Skeletal muscle satellite cell (primary cell): ENCODE measurements around the gene C22orf42.
"Not testable (repeated sequence)": the region's sequence is repeated elsewhere in the genome, so short reads cannot be mapped to it uniquely, and the experiment has no call there.

ENCODE experiments used
- H3K27me3 ChIP-seq: 2 replicates; pipeline ENCODE4 v1.7.0; 2013; ENCODE audit warnings: low read length; ENCODE audit not compliant: control insufficient read depth, insufficient read depth
- H3K36me3 ChIP-seq: 2 replicates; pipeline ENCODE4 v1.7.0; 2013; ENCODE audit warnings: mild to moderate bottlenecking, control low read depth, low read length; ENCODE audit not compliant: insufficient read depth
- H3K4me1 ChIP-seq: 2 replicates; pipeline ENCODE4 v1.7.0; 2013; ENCODE audit warnings: low read length; ENCODE audit not compliant: control insufficient read depth, insufficient read depth
- H3K4me2 ChIP-seq: 2 replicates; pipeline ENCODE4 v1.7.0; 2013; ENCODE audit warnings: mild to moderate bottlenecking, low read length
- H3K4me3 ChIP-seq: 2 replicates; pipeline ENCODE4 v1.7.0; 2013; ENCODE audit warnings: low read length
- H3K9ac ChIP-seq: 2 replicates; pipeline ENCODE4 v1.7.0; 2013; ENCODE audit warnings: mild to moderate bottlenecking, low read depth, low read length, moderate library complexity
- H3K9me3 ChIP-seq: replicated peaks from 2 replicates; pipeline ENCODE4 v1.7.0; 2013; ENCODE audit warnings: mild to moderate bottlenecking, control low read depth, low read length

C22orf42 gene

GRCh38 chr22:32177221-32177765, 18.2 kb upstream of the C22orf42 start:
- no peaks in the 10 kb centered on the region for H3K4me1 ChIP-seq
- no peak overlapping the region for H3K4me2 ChIP-seq
- H3K36me3 ChIP-seq: no peaks in the 10 kb centered on the region
- no peak overlapping the region for H3K4me3 ChIP-seq
- peaks cover 20% of the 10 kb centered on the region for H3K27me3 ChIP-seq
- no peaks in the 10 kb centered on the region for H3K9me3 ChIP-seq
- no peak overlapping the region for H3K9ac ChIP-seq

- H3K4me1 ChIP-seq: no peaks in the 10 kb centered on the region
- H3K27me3 ChIP-seq: peaks cover 20% of the 10 kb centered on the region
- H3K36me3 ChIP-seq: no peaks in the 10 kb centered on the region
- no peak overlapping the region for H3K9ac ChIP-seq
- H3K9me3 ChIP-seq: no peaks in the 10 kb centered on the region
- no peak overlapping the region for H3K4me3 ChIP-seq
- H3K4me2 ChIP-seq: no peak overlapping the region
These were observed 16.9 kb upstream of the C22orf42 start for GRCh38 chr22:32175683-32176644.

GRCh38 chr22:32175115-32175514, 16.0 kb upstream of the C22orf42 start:
- no peaks in the 10 kb centered on the region for H3K36me3 ChIP-seq
- peaks cover 17% of the 10 kb centered on the region for H3K27me3 ChIP-seq
- H3K4me2 ChIP-seq: no peak overlapping the region
- no peak overlapping the region for H3K9ac ChIP-seq
- no peak overlapping the region for H3K4me3 ChIP-seq
- H3K9me3 ChIP-seq: no peaks in the 10 kb centered on the region
- H3K4me1 ChIP-seq: no peaks in the 10 kb centered on the region

- Histone ChIP-seq H3K27me3 (peaks cover 4% of the 10 kb centered on the region), H3K4me1 (no peaks in the 10 kb centered on the region), H3K9me3 (no peaks in the 10 kb centered on the region), H3K4me2 (no peak overlapping the region), H3K9ac (no peak overlapping the region), H3K36me3 (no peaks in the 10 kb centered on the region), H3K4me3 (no peak overlapping the region)
These were observed 6.6 kb upstream of the C22orf42 start for GRCh38 chr22:32165681-32166080.

GRCh38 chr22:32164075-32164860, 5.2 kb upstream of the C22orf42 start:
- H3K9ac ChIP-seq: no peak overlapping the region
- H3K9me3 ChIP-seq: no peaks in the 10 kb centered on the region
- no peak overlapping the region for H3K4me2 ChIP-seq
- no peaks in the 10 kb centered on the region for H3K4me1 ChIP-seq
- peaks cover 6% of the 10 kb centered on the region for H3K27me3 ChIP-seq
- H3K4me3 ChIP-seq: no peak overlapping the region
- no peaks in the 10 kb centered on the region for H3K36me3 ChIP-seq

GRCh38 chr22:32160411-32160810, 1.3 kb upstream of the C22orf42 start:
- not testable (repeated sequence) for H3K9me3 ChIP-seq, H3K4me1 ChIP-seq, H3K4me3 ChIP-seq, H3K4me2 ChIP-seq, H3K36me3 ChIP-seq, H3K9ac ChIP-seq
- peaks cover 11% of the 10 kb centered on the region for H3K27me3 ChIP-seq

GRCh38 chr22:32157632-32158031, 1.5 kb downstream of the C22orf42 start:
- not testable (repeated sequence) for H3K9me3 ChIP-seq, H3K4me3 ChIP-seq, H3K4me2 ChIP-seq

GRCh38 chr22:32154727-32155126, 4.4 kb downstream of the C22orf42 start:
- not testable (repeated sequence) for H3K4me3 ChIP-seq, H3K4me2 ChIP-seq, H3K36me3 ChIP-seq, H3K9me3 ChIP-seq, H3K4me1 ChIP-seq, H3K27me3 ChIP-seq, H3K9ac ChIP-seq

More at GRCh38 chr22:32157632-32158031, 1.5 kb downstream of the C22orf42 start:
- H3K27me3 ChIP-seq, H3K9ac ChIP-seq, H3K36me3 ChIP-seq, H3K4me1 ChIP-seq: not testable (repeated sequence)

GRCh38 chr22:32151641-32152040, 7.5 kb downstream of the C22orf42 start:
- not testable (repeated sequence) for H3K36me3 ChIP-seq, H3K9ac ChIP-seq, H3K4me1 ChIP-seq, H3K4me3 ChIP-seq, H3K9me3 ChIP-seq, H3K27me3 ChIP-seq, H3K4me2 ChIP-seq

GRCh38 chr22:32150647-32151046, 8.5 kb downstream of the C22orf42 start:
- not testable (repeated sequence) for H3K4me2 ChIP-seq, H3K36me3 ChIP-seq, H3K9me3 ChIP-seq, H3K4me1 ChIP-seq, H3K9ac ChIP-seq, H3K4me3 ChIP-seq, H3K27me3 ChIP-seq

- not testable (repeated sequence) for H3K9ac ChIP-seq, H3K27me3 ChIP-seq
These were observed 10.7 kb downstream of the C22orf42 start for GRCh38 chr22:32148372-32148771.

More at GRCh38 chr22:32148372-32148771, 10.7 kb downstream of the C22orf42 start:
- not testable (repeated sequence) for H3K4me2 ChIP-seq, H3K4me3 ChIP-seq, H3K9me3 ChIP-seq, H3K36me3 ChIP-seq, H3K4me1 ChIP-seq
